Retina (tissue), 1 donor: ENCODE measurements around the gene PPOX.

Experiments used
- DNase-seq: peaks from one replicate; pipeline ENCODE4 v3.0.0-alpha.2; 2016

PPOX gene

DNA sequence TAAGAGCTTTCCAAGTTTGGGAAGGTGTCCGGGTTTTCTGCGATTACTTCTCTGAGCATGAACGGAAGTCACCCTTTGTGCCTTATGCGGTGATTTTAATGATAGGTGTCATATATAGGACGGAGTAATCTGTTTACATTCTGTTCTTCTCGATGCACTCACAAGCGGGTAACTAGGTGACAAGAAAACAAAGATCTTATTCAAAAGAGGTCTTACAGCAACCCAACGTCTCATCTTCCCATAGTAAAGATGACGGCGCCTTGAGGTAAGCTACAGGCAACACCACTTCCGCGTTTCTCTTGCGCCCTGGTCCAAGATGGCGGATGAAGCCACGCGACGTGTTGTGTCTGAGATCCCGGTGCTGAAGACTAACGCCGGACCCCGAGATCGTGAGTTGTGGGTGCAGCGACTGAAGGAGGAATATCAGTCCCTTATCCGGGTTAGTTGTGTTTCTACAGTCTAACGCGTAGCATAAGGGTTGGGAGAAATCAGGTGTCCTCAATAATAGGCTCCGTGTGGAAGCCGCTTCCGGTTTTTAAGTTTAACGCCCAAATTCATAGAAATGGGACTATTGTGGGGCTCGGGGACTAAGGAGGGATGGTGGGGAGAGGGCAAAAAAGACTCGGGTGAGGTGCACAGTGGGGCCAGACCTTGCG, 12.4 kb upstream of the PPOX start, which contains the start of gene UFC1:
Gene UFC1 (plus strand): TSS at position 297 of the 656 bp plus-strand sequence. CDS start 20 bp downstream, at position 317.
- peak; percentile 93 for DNase-seq

DNA sequence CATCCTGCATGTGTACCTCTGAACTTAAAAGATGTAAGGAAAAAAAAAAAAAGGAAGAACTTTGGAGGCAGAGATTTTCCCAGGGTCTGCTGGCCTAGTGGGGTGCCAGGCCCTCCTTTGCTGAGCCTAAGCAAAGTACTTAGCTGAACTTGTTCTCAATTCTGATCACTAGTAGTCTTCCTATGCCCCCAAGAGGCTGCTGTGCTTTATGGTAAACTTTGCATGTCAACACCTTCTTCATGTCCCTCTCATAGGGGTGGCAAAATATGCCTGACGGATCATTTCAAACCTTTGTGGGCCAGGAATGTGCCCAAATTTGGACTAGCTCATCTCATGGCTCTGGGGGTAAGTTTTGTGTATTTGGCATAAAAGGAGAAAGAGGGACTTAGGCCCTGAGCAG, 8.4 kb upstream of the PPOX start:
- DNase-seq, result no peak

DNA sequence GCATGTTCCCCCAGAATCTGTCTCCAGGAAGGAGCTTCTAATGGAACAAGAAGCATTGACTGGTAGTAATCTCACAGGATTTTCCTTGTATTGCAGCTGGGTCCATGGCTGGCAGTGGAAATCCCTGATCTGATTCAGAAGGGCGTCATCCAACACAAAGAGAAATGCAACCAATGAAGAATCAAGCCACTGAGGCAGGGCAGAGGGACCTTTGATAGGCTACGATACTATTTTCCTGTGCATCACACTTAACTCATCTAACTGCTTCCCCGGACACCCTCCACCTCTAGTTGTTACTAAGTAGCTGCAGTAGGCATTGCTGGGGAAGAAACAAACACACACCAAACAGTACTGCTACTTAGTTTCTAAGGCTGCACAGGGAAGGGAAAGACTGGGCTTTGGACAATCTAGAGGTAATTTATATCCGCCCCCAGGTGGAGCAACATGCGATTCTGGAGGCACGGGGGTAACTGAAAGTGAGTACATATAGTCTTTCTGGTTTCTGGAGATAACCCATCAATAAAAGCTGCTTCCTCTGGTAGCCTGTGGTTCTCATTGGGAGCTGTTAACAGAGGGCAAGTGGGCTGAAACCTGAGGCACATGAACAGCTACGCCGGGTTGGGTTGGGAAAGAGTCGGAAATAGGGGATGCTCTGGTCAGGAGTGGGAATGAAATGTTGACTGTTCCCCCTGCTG, 7.8 kb upstream of the PPOX start:
- DNase-seq, result no peak

DNA sequence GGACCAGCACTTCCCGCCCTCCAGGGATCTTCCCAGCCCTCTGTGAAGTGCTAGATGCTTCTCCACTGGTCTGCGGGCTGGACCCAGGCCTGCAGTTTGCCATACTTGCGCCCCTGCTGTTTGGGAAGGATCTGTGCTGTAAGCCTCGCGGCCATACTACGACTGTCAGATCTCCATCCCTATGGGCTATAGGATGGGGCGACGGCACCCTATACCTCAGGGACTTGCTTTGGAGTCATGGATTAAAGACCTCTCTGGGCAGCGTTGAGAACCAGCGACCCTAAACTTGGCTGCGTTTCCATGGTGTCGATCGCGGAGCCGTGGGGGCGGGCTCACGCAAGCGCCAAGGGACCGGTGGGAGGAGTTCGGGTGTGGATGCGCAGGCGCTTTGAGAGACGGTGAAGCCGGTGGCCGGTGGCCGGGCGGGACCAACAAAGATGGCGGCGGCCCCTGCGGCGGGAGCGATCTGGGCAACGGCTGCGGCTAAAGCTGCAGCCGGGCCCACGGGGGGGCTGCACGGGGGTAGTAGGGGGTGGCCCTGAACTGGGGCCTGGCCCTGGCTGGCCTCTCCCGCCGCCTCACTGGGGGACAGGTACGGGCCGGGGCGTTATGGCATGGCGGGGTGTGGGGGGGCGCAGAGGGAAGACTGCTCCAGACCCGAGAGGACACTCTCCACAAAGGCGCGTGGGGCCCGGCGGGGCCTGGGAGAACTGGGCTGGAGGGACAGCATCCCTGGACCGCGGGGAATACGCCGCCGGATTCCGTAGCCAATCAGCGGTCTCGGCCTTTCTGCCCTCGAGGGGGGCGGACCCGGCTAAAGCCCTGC, 6.9 kb upstream of the PPOX start, which contains the start of gene USP21:
Gene USP21 (plus strand): TSS at position 414 of the 826 bp plus-strand sequence. CDS start 1,141 bp downstream, outside the sequence.
- DNase-seq, result peak; percentile 96

DNA sequence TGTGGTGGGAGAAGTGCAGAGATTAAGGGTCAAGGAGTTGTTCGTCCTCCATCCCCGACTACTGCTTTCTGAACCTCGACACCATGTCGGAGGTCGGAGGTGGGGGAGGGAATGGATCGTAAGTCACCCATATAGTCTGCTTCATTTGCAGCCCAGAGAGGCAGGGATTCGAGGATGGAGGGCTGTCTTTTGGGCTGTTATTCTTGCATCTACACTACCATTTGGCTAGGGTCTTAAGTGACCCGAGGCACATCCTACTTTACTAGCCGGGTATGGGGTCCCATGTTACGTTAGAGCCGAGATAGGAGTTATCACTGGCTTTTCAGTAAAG, 6.3 kb upstream of the PPOX start:
- DNase-seq, result no peak

DNA sequence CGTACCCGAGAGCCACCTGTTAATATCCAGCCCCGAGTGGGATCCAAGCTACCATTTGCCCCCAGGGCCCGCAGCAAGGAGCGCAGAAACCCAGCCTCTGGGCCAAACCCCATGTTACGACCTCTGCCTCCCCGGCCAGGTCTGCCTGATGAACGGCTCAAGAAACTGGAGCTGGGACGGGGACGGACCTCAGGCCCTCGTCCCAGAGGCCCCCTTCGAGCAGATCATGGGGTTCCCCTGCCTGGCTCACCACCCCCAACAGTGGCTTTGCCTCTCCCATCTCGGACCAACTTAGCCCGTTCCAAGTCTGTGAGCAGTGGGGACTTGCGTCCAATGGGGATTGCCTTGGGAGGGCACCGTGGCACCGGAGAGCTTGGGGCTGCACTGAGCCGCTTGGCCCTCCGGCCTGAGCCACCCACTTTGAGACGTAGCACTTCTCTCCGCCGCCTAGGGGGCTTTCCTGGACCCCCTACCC, 5.5 kb upstream of the PPOX start:
- DNase-seq, result no peak

DNA sequence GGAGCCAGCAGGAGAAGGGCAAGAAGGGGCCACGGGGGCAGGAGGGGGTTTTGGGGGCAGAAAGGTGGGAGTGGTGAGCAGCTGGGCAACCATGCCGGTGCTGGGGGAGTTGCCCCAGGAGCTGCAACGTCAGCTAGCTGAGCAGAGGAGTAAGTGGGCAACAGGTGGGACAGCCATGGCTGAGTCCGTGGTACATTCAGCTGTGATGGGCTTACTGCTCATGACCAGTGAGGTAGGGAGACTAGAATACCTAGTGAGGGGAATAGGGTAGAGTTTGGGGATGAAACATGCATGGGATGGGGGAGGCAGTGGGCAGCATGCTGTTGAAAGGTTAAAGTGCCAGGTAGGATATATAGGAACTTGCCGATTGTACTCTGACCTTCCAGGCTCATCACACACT, 4.6 kb upstream of the PPOX start:
- DNase-seq, result no peak

DNA sequence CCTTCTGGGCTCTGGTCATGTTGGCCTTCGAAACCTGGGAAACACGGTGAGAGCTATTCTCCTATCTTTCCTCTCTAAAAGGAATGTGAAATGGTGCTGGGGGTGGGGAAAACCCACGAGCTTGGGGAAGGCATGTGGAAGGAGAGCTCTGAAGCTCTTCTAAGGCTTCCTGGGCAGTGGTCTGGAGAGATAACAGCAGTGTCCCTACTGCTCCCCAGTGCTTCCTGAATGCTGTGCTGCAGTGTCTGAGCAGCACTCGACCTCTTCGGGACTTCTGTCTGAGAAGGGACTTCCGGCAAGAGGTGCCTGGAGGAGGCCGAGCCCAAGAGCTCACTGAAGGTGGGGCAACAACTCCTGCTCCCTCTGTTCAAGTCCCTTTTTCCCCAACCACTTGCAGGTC, 4.2 kb upstream of the PPOX start:
- DNase-seq, result no peak

DNA sequence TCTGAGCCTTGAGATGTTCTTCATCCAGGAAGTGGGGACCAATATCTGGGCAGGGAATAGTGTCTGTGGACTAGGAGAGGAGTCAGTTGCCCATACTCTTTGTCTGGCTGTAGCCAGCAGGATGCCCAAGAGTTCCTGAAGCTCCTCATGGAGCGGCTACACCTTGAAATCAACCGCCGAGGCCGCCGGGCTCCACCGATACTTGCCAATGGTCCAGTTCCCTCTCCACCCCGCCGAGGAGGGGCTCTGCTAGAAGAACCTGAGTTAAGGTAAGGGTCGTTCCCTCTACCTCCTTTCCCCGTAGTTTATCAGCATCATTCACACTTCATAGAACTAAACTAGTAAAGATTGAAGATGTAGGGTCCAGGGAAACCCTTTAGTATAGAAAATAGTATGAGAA, 3.4 kb upstream of the PPOX start:
- DNase-seq, result no peak

DNA sequence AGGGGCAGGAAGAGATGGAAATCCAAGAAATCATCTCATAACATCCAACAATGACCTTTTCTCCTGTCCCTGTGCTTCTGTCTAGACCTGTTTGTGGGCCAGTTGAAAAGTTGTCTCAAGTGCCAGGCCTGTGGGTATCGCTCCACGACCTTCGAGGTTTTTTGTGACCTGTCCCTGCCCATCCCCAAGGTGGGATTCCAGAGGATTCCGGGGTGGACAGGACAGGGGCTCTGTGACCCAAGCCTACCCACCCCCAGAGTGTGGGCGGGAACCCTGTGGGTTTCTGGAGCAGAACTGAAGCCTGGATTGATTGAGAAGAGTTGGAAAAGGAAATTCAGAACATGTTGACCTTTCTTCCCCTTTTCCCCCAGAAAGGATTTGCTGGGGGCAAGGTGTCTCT, 2.4 kb upstream of the PPOX start:
- DNase-seq, result no peak

DNA sequence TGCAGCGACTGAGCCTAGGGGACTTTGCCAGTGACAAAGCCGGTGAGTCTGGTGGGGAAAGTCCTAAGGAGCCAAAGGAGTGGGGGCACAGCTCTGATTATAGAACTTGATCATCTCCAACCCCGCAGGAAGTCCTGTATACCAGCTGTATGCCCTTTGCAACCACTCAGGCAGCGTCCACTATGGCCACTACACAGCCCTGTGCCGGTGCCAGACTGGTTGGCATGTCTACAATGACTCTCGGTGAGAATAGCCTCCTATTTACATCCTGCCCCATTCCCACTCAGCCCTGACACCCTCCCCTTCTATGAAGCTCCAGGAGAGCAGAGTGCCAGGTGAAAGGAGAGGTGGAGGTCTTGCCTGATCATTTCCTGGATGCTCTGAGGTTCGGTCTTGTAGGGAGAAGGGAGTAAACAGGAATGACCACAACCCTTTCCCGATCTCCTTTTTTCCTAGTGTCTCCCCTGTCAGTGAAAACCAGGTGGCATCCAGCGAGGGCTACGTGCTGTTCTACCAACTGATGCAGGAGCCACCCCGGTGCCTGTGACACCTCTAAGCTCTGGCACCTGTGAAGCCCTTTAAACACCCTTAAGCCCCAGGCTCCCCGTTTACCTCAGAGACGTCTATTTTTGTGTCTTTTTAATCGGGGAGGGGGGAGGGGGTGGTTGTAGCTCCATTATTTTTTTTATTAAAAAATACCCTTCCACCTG, 1.2 kb upstream of the PPOX start:
- DNase-seq, result no peak

DNA sequence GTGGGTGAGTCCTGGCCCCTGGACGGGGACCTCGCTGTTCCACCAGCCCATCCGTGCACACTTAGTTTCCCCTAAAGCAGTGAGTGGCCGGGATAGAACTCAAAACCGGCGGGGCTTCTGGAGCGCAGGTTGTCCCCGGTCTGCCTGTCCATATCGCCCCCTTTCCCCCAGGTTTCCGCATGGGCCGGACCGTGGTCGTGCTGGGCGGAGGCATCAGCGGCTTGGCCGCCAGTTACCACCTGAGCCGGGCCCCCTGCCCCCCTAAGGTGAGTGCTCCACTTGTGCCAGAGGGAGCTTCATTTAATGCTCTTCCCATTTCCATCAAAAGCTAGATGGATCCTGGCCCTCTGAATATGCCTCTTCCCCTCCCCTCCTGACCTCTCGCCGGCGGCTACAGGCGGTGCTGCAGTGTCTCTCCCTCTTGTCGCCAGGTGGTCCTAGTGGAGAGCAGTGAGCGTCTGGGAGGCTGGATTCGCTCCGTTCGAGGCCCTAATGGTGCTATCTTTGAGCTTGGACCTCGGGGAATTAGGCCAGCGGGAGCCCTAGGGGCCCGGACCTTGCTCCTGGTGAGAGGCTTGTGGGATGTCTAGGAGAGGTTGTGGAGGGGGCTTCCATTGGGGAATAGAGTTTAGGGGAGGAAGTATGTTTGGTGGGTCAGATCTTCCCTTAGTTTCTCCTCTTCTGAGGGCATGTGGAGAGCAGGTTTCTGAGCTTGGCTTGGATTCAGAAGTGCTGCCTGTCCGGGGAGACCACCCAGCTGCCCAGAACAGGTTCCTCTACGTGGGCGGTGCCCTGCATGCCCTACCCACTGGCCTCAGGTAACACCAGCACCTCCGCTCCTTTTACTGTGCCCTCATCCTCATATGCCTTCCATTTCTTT, 683 bp downstream of the PPOX start:
- DNase-seq, result no peak

DNA sequence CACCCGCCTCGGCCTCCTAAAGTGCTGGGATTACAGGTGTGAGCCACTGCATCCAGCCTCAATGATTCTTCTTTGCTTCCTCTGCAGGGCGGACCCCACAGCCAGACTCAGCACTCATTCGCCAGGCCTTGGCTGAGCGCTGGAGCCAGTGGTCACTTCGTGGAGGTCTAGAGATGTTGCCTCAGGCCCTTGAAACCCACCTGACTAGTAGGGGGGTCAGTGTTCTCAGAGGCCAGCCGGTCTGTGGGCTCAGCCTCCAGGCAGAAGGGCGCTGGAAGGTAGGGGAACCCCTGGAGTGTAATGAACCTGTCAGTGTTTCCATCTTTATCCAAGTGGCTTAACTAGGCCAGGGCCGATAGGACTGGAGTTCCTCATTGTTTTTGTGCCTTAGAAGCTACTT, 2.7 kb downstream of the PPOX start:
- DNase-seq, result no peak

DNA sequence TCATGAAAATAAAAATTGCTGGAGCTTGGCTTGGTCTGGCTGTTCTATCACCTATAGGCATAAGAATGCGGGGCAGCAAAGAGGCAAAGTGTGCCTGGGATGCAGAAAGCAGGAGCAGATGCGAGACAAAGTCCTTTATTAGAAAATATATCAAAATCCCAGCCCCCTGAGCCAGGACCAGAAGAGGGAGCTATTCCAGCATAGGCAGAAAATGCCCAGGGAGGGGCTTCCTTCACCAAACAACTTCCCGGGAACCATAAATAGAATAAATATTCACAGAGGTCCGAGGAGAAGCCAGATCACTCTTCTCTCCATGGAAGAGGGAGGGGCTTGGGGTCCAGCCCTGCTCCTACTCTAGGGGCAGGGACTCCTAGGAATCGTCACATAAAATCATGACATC, 5.0 kb downstream of the PPOX start:
- no peak for DNase-seq

DNA sequence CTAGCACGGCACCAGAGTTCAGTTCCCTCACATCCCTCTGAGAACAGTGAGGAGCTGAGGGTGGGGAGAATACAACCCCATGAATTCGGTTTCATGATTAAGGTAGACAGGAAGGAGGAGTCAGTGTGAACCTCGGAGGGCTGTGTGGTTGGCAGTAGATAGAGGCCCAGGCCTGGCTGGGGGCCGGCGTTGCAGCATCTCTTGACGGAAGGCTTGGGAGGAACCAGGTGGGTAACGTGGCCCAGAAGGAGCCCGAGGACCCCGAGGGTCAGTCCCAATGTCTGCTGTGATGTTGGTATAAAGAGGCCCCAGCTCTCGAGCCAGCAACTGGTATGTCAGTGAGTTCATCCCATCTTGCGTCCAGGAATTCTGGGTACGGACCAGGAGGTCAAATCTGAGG, 5.5 kb downstream of the PPOX start:
- DNase-seq, result no peak

DNA sequence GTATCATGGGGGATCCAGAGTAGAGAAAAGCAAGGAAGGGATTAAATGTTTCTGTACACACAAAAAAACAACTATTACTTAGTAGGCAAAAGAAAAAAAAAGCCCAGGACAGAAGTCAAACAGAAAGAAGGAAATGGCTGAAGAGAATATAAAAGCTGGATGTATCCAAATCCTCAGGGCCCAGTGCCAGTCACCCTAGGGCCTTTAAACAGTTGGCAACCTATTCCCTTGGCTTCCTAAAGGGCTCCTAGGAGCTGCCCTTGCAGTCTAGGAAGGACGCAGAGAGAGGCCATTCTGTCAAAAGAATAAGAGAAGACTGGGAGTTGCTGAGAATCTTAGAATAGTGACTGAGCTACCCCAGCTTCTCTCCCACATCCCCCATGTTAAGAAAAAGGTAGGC, 6.1 kb downstream of the PPOX start:
- DNase-seq, result no peak

DNA sequence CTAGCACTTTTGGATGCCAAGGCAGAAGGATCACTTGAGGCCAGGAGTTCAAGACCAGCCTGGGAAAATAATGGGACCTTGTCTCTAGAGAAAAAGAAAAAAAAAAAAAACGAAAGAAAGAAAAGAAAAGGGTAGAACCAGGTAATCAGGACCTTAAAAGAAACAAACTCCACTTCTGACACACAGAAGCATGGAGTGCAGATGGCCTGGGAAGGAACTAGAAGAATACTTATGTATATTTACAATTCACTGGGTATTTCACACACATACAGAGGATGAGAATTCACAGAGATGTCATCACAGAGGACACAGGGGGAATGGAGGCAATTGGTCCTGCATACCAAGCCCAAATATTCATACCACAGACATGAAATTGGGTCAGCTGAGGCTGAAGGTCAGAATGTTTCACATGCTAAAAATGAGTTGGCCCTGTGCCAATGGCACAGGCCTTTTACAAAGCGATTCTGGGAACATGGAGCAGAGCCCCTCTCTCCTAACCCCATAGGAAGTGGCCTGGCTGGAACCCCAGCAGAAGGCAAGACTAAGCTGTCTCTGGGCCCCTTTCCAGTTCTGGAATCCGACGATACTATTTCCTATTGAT, 6.7 kb downstream of the PPOX start:
- DNase-seq, result no peak

DNA sequence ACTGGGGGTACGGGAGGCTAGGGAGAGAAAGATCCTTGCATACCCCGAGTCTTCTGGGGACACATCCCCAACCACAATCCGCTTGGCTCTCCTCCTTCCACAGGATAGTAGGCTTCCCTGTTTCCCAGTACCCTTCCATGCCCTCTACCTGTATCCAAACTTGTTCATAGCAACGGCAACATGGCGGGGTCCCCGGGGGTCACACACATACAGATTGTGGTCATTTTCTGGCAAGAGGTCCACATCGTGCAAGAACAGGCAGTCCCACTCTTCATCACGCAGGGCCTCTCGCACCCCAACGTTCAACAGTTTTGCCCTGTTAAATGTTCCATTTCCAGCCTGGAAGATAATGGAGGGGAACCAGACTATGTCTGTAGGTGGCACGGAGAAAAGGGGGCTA, 7.5 kb downstream of the PPOX start:
- no peak for DNase-seq

DNA sequence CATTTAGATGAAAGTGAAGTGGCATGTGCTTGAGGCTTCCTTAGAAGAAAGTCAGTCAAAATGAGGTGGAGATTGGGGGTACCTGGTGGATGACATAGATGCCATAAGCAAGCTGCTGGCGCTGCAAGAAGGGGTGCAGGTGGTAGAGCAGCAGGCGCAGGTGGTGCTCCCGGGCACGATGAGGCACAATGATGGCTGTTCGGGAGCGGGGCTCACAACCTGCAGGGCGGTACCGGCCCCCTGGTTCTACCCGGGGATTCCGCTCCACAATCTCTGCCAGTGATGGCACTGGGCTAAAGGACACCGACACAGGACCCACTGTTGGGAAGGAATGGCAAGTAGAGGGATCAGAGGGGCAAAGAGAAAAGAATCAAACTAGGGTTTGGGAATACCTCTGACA, 8.7 kb downstream of the PPOX start:
- DNase-seq, result no peak

DNA sequence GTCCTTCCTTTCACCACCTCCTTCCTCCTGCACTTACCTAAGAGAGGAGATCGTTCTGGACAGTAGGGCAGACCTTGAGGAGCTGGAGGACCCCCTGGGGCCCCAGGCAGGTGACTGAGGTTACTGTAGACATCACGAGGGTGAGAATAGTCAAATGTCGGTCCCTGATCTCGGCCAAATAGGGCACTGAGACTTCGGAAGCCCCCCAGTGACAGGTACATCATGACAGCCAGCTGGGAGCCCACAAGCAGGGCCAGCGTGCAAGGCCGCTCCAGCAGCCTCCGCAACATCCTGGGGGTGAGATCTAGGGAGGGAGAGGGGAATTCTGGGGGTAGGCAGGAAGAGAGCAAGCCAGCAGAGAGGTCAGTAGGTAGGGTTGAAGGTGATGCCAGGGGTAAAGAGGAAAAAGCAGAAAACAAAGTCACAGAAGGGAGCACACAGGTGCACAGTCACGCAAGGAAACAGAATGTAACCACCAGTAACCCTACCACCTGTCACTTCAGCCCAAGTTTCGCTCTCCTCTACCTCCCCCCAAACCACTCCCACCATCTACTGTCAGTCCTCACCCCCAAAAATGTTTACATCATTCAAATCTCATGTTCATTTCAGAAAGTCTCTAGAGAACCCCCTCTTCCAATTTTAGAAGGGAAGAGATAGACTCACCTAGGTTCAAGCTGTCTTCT, 9.7 kb downstream of the PPOX start:
- no peak for DNase-seq
